ENCODE results near the gene SLC38A10.
A peak's percentile ranks its signal among the peaks of the same experiment; 100 is the strongest.
"Not testable (repeated sequence)": the region's sequence is repeated elsewhere in the genome, so short reads cannot be mapped to it uniquely, and the experiment has no call there.

SLC38A10 gene

GRCh38 chr17:81310949-81311550 is 15.9 kb upstream of the SLC38A10 start:
- no peak for DNase-seq

GRCh38 chr17:81309859-81310839 is 15.0 kb upstream of the SLC38A10 start:
- no peak for DNase-seq

- peak; percentile 65 for DNase-seq
These were observed 14.2 kb upstream of the SLC38A10 start for GRCh38 chr17:81309140-81309858.

- not testable (repeated sequence) for DNase-seq
These were observed 13.7 kb upstream of the SLC38A10 start for GRCh38 chr17:81308784-81309139.

GRCh38 chr17:81307636-81308560 is 12.8 kb upstream of the SLC38A10 start:
- DNase-seq: no peak

- no peak for DNase-seq
These were observed 11.9 kb upstream of the SLC38A10 start for GRCh38 chr17:81306898-81307510.

GRCh38 chr17:81306491-81306890 is 11.4 kb upstream of the SLC38A10 start:
- peak; percentile 38 for DNase-seq

GRCh38 chr17:81305051-81305630 is 10.0 kb upstream of the SLC38A10 start:
- DNase-seq: no peak

- DNase-seq: no peak
These were observed 9.3 kb upstream of the SLC38A10 start for GRCh38 chr17:81304196-81305015.

GRCh38 chr17:81303385-81303784 is 8.3 kb upstream of the SLC38A10 start:
- no peak for DNase-seq

- no peak for DNase-seq
These were observed 7.8 kb upstream of the SLC38A10 start for GRCh38 chr17:81302861-81303333.

GRCh38 chr17:81302324-81302723 is 7.2 kb upstream of the SLC38A10 start:
- no peak for DNase-seq

GRCh38 chr17:81301195-81302144 is 6.4 kb upstream of the SLC38A10 start:
- DNase-seq: peak; percentile 3

GRCh38 chr17:81300586-81301155 is 5.6 kb upstream of the SLC38A10 start:
- no peak for DNase-seq

GRCh38 chr17:81299846-81300585 is 4.9 kb upstream of the SLC38A10 start:
- no peak for DNase-seq

- DNase-seq: no peak
These were observed 4.1 kb upstream of the SLC38A10 start for GRCh38 chr17:81298991-81299738.

GRCh38 chr17:81298325-81298990 is 3.4 kb upstream of the SLC38A10 start:
- DNase-seq: no peak

Measured in NCI-H146 (cell line).